CD14-positive monocyte (primary cell): ENCODE results near the gene BCS1L. TPM values are rescaled to one million over a fixed set of nuclear protein-coding genes. Genes with fewer than 3 reads are reported as not detected.

Experiments
- DNase-seq, 3 donors: peaks; one replicate each; pipeline ENCODE4 v3.0.0-alpha.2; 2011 to 2022
- H2AFZ ChIP-seq: 2 replicates; pipeline ENCODE4 v1.6.0; 2012; ENCODE audit warnings: mild to moderate bottlenecking, low read depth, low read length, inconsistent platforms; ENCODE audit not compliant: insufficient read depth, poor library complexity, severe bottlenecking
- H3K27ac ChIP-seq, 2 donors: 1 replicate in 1 of 2; 2 replicates in 1 of 2; pipeline ENCODE4 v1.5.1; 2012 to 2013; ENCODE audit warnings: low read length in 2 of 2, control low read depth in 1 of 2, inconsistent platforms in 1 of 2, low read depth in 1 of 2, mild to moderate bottlenecking in 1 of 2
- H3K27me3 ChIP-seq, 2 donors: one replicate each; pipeline versions ENCODE4 v1.6.0 to v1.6.1; 2011 to 2013; ENCODE audit warnings: low read length in 2 of 2; ENCODE audit not compliant: control insufficient read depth in 2 of 2, insufficient read depth in 2 of 2
- H3K36me3 ChIP-seq, 2 donors: replicated peaks in 1 of 2; 1 replicate in 1 of 2; 2 replicates in 1 of 2; pipeline versions ENCODE4 v1.5.1 to v1.6.1; 2012 to 2013; ENCODE audit warnings: low read length in 2 of 2, control low read depth in 1 of 2, inconsistent platforms in 1 of 2, mild to moderate bottlenecking in 1 of 2; ENCODE audit not compliant: insufficient read depth in 2 of 2, control insufficient read depth in 1 of 2
- H3K4me1 ChIP-seq, 2 donors: 1 replicate in 1 of 2; 2 replicates in 1 of 2; pipeline versions ENCODE4 v1.5.1 to v1.6.1; 2012 to 2013; ENCODE audit warnings: low read length in 2 of 2, control low read depth in 1 of 2, inconsistent platforms in 1 of 2, mild to moderate bottlenecking in 1 of 2, moderate library complexity in 1 of 2; ENCODE audit not compliant: insufficient read depth in 2 of 2, control insufficient read depth in 1 of 2
- H3K4me2 ChIP-seq: replicated peaks from 2 replicates; pipeline ENCODE3; 2012; ENCODE audit warnings: low read length, moderate library complexity, mild to moderate bottlenecking; ENCODE audit not compliant: poor library complexity, severe bottlenecking; ENCODE audit errors: extremely low read depth
- H3K4me3 ChIP-seq, 3 experiments: fragments of 200-600 bp in 1 of 3; sonication (generic) in 1 of 3; replicated peaks in 1 of 3; 1 replicate in 2 of 3; 2 replicates in 1 of 3; pipeline ENCODE4 v1.5.1; 2011 to 2013; ENCODE audit warnings: low read length in 3 of 3, mild to moderate bottlenecking in 3 of 3, control low read depth in 2 of 3, low read depth in 2 of 3, inconsistent platforms in 1 of 3, moderate library complexity in 1 of 3
- H3K79me2 ChIP-seq: 2 replicates; pipeline ENCODE4 v1.6.0; 2012; ENCODE audit warnings: mild to moderate bottlenecking, control low read depth, inconsistent platforms, low read length, moderate library complexity; ENCODE audit not compliant: insufficient read depth
- H3K9ac ChIP-seq: 2 replicates; pipeline ENCODE4 v1.6.0; 2017; ENCODE audit warnings: low read length, mild to moderate bottlenecking; ENCODE audit not compliant: insufficient read depth, poor library complexity, severe bottlenecking
- H3K9me3 ChIP-seq, 2 donors: replicated peaks in 1 of 2; 1 replicate in 1 of 2; 2 replicates in 1 of 2; pipeline versions ENCODE4 v1.5.1 to v1.6.1; 2012 to 2013; ENCODE audit warnings: low read length in 2 of 2, control low read depth in 1 of 2; ENCODE audit not compliant: control insufficient read depth in 1 of 2, insufficient read depth in 1 of 2
- H4K20me1 ChIP-seq: 2 replicates; pipeline ENCODE4 v1.6.0; 2012; ENCODE audit warnings: mild to moderate bottlenecking, low read length, control low read depth, moderate library complexity; ENCODE audit not compliant: insufficient read depth
- H3K27ac Mint-ChIP-seq, 7 donors: one replicate each; pipeline ENCODE4 v1.8.0; 2020; ENCODE audit warnings: mild to moderate bottlenecking in 7 of 7, mixed read lengths in 7 of 7, moderate library complexity in 6 of 7, inconsistent platforms in 2 of 7
- H3K27me3 Mint-ChIP-seq, 3 donors: one replicate each; pipeline ENCODE4 v1.8.0; 2021 to 2022; ENCODE audit warnings: low read depth in 3 of 3, mild to moderate bottlenecking in 3 of 3, mixed read lengths in 3 of 3, moderate library complexity in 3 of 3, inconsistent platforms in 1 of 3
- H3K36me3 Mint-ChIP-seq, 2 donors: one replicate each; pipeline ENCODE4 v1.8.0; 2020; ENCODE audit warnings: mixed read lengths in 2 of 2, inconsistent platforms in 1 of 2, mild to moderate bottlenecking in 1 of 2
- H3K4me1 Mint-ChIP-seq: one replicate; pipeline ENCODE4 v1.8.0; 2020; ENCODE audit warnings: mild to moderate bottlenecking, mixed read lengths
- H3K4me3 Mint-ChIP-seq, 2 donors: one replicate each; pipeline ENCODE4 v1.8.0; 2020; ENCODE audit warnings: mild to moderate bottlenecking in 2 of 2, mixed read lengths in 2 of 2, moderate library complexity in 1 of 2
- H3K9me3 Mint-ChIP-seq, 7 donors: one replicate each; pipeline ENCODE4 v1.8.0; 2020 to 2022; ENCODE audit warnings: mixed read lengths in 7 of 7, mild to moderate bottlenecking in 6 of 7, moderate library complexity in 6 of 7, inconsistent platforms in 2 of 7
- CTCF ChIP-seq: fragments of 200-600 bp; IDR thresholded peaks from one replicate; pipeline ENCODE4 v1.8.0; 2022; ENCODE audit warnings: antibody characterized with exemption, mild to moderate bottlenecking
- WGBS: methylation state at CpG from one replicate; pipeline ENCODE4 v1.1.5; 2013; ENCODE audit warnings: missing lambda C conversion rate; ENCODE audit not compliant: insufficient coverage; 5-methylcytosine and 5-hydroxymethylcytosine counted together
- intact Hi-C, 2 donors: fragments of 100-400 bp; cut with micrococcal nuclease; formaldehyde crosslinking; loops; one replicate each; pipeline versions ENCODE4 v1.15.0 to v1.15.1; 2023
- polyA plus RNA-seq, 3 donors: library from polyadenylated mRNA; depleted of rRNA in 1 of 3; unstranded in 2 of 3; stranded (reverse) in 1 of 3; fragments of 300-500 nt in 2 of 3; fragments of >200 nt in 1 of 3; fragmentation: Illumina TruSeq in 2 of 3; gene quantifications; 1 replicate in 2 of 3; 2 replicates in 1 of 3; pipeline ENCODE4 v1.2.3, GENCODE V29; 2012 to 2021

The BCS1L gene
- polyA plus RNA-seq, 3 donors = 10.5 to 42.9 (median 12.3) TPM

- H3K27ac Mint-ChIP-seq = no peak overlapping the region
- H3K27me3 Mint-ChIP-seq = peaks cover 0 to 3% (median 1%) of the 10 kb centered on the region in 3 donors
- H3K4me2 ChIP-seq = no peak overlapping the region
- no peak for DNase-seq
- no peak overlapping the region for H3K4me3 Mint-ChIP-seq
- peaks cover 18% of the 10 kb centered on the region in 2 donors for H3K4me1 ChIP-seq
- H3K9me3 ChIP-seq = no peaks in the 10 kb centered on the region
- peaks cover 19% of the 10 kb centered on the region for H3K4me1 Mint-ChIP-seq
- H3K27ac ChIP-seq = no peak overlapping the region
- no peak for TF ChIP-seq CTCF
- intact Hi-C loops = no loop called here
- 89% methylated on average over 2 of the region's 4 CpGs for WGBS
- no peaks in the 10 kb centered on the region for H4K20me1 ChIP-seq
- H3K27me3 ChIP-seq = no peaks in the 10 kb centered on the region
- H3K9me3 Mint-ChIP-seq = peaks cover 0 to 1% (median 0%) of the 10 kb centered on the region in 7 donors
- no peaks in the 10 kb centered on the region for H3K36me3 ChIP-seq
- no peaks in the 10 kb centered on the region for H3K36me3 Mint-ChIP-seq
- no peak overlapping the region for H3K4me3 ChIP-seq
- H3K79me2 ChIP-seq = no peaks in the 10 kb centered on the region
- H2AFZ ChIP-seq = no peak overlapping the region
- no peak overlapping the region for H3K9ac ChIP-seq
Measured at GRCh38 chr2:218626369-218626768, 33.1 kb upstream of the BCS1L start.

- no peak overlapping the region for H3K4me3 Mint-ChIP-seq
- H3K36me3 Mint-ChIP-seq = no peaks in the 10 kb centered on the region
- H3K4me1 Mint-ChIP-seq = peaks cover 10% of the 10 kb centered on the region
- peak overlapping the region in 1 of 7 donors; percentile 62 for H3K27ac Mint-ChIP-seq
- no peaks in the 10 kb centered on the region for H4K20me1 ChIP-seq
- H3K27me3 Mint-ChIP-seq = peaks cover 0 to 3% (median 1%) of the 10 kb centered on the region in 3 donors
- DNase-seq = no peak
- no peak overlapping the region for H2AFZ ChIP-seq
- H3K27me3 ChIP-seq = no peaks in the 10 kb centered on the region
- peaks cover 12 to 13% of the 10 kb centered on the region in 2 donors for H3K4me1 ChIP-seq
- WGBS = 100% methylated on average over 3 of the region's 4 CpGs
- H3K27ac ChIP-seq = no peak overlapping the region
- H3K9ac ChIP-seq = no peak overlapping the region
- H3K9me3 Mint-ChIP-seq = peaks cover 0 to 1% (median 0%) of the 10 kb centered on the region in 7 donors
- H3K4me2 ChIP-seq = no peak overlapping the region
- H3K9me3 ChIP-seq = no peaks in the 10 kb centered on the region
- TF ChIP-seq CTCF = no peak
- no peaks in the 10 kb centered on the region for H3K36me3 ChIP-seq
- intact Hi-C loops = no loop called here
- H3K4me3 ChIP-seq = no peak overlapping the region
- no peaks in the 10 kb centered on the region for H3K79me2 ChIP-seq
Measured at GRCh38 chr2:218627939-218628338, 31.5 kb upstream of the BCS1L start.
